ENCODE data around the gene POLE.

The POLE gene, protein sequence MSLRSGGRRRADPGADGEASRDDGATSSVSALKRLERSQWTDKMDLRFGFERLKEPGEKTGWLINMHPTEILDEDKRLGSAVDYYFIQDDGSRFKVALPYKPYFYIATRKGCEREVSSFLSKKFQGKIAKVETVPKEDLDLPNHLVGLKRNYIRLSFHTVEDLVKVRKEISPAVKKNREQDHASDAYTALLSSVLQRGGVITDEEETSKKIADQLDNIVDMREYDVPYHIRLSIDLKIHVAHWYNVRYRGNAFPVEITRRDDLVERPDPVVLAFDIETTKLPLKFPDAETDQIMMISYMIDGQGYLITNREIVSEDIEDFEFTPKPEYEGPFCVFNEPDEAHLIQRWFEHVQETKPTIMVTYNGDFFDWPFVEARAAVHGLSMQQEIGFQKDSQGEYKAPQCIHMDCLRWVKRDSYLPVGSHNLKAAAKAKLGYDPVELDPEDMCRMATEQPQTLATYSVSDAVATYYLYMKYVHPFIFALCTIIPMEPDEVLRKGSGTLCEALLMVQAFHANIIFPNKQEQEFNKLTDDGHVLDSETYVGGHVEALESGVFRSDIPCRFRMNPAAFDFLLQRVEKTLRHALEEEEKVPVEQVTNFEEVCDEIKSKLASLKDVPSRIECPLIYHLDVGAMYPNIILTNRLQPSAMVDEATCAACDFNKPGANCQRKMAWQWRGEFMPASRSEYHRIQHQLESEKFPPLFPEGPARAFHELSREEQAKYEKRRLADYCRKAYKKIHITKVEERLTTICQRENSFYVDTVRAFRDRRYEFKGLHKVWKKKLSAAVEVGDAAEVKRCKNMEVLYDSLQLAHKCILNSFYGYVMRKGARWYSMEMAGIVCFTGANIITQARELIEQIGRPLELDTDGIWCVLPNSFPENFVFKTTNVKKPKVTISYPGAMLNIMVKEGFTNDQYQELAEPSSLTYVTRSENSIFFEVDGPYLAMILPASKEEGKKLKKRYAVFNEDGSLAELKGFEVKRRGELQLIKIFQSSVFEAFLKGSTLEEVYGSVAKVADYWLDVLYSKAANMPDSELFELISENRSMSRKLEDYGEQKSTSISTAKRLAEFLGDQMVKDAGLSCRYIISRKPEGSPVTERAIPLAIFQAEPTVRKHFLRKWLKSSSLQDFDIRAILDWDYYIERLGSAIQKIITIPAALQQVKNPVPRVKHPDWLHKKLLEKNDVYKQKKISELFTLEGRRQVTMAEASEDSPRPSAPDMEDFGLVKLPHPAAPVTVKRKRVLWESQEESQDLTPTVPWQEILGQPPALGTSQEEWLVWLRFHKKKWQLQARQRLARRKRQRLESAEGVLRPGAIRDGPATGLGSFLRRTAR (N-terminal part only)

GRCh38 chr12:132687211-132688164 lies at the start of gene POLE, which contains the start of gene PXMP2:
POLE (minus strand) TSS chr12:132687342; CDS start chr12:132687315, 27 bp downstream.
PXMP2 (plus strand) TSS chr12:132687587; CDS start chr12:132687671, 84 bp downstream.
- peak; percentile 92 for DNase-seq (ENCODE audit: extremely low read depth in 1 of 2, low read depth in 1 of 2)

- no peak for DNase-seq (ENCODE audit: extremely low read depth in 1 of 2, low read depth in 1 of 2)
Observed at GRCh38 chr12:132736913-132737312, 49.8 kb upstream of the POLE start.

- DNase-seq (ENCODE audit: extremely low read depth in 1 of 2, low read depth in 1 of 2): no peak
Observed at GRCh38 chr12:132736378-132736777, 49.2 kb upstream of the POLE start.

GRCh38 chr12:132735496-132735895 lies 48.4 kb upstream of the POLE start:
- DNase-seq (ENCODE audit: extremely low read depth in 1 of 2, low read depth in 1 of 2): no peak

GRCh38 chr12:132734206-132734605 lies 47.1 kb upstream of the POLE start:
- no peak for DNase-seq (ENCODE audit: extremely low read depth in 1 of 2, low read depth in 1 of 2)

- no peak for DNase-seq (ENCODE audit: extremely low read depth in 1 of 2, low read depth in 1 of 2)
Observed at GRCh38 chr12:132731574-132731973, 44.4 kb upstream of the POLE start.

- no peak for DNase-seq (ENCODE audit: extremely low read depth in 1 of 2, low read depth in 1 of 2)
Observed at GRCh38 chr12:132730353-132730752, 43.2 kb upstream of the POLE start.

GRCh38 chr12:132729541-132730320 lies 42.6 kb upstream of the POLE start:
- DNase-seq (ENCODE audit: extremely low read depth in 1 of 2, low read depth in 1 of 2): no peak

DNA sequence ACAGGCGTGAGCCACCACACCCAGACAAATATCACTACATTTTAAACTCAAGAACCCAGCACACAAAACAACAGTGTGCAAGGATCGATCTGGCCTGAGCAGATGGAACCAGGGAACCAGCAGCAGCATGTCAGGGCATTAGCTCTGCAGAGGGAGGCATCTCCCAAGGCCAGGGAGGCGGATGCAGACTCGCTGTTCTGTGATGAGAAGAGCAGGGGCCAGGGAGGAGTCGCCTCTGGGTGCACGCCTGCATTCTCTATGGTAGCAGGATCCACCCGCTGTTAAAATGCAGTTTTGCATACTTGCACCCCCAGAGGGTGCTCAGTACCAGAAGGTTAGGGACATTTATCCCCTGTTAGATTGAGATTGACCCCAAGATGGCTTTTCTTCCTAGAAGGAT lies 41.4 kb upstream of the POLE start:
- DNase-seq (ENCODE audit: extremely low read depth in 1 of 2, low read depth in 1 of 2): no peak

DNA sequence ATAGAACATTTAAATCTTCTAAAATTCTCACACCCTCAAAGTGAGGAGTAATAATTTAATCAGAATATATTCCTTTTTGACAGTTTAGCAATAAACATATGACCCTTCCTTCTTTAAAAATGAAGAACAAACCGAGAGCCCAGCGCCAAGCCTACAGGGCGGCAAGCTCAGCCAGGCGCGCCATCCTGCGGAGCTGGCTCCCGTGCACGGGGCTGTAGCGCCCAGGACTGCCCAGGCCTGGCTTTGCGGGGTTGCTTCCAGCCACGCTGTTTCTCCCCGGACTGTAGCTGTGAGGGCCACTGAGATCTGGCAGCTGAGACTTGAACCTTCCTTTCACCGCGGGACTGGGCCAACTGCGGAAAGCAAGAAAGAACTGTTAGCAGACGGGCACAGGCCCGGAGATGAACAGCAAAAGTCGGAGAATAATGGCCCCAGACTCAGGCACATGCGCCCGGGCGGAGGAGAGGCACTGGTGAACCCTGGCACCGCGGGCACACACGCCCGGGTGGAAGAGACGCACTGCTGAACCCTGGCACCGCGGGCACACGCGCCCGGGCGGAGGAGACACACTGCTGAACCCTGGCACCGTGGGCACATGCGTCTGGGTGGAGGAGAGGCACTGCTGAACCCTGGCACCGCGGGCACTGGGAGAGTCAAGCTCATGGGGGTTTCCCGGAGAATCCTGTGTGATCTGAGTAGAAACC lies 40.1 kb upstream of the POLE start:
- DNase-seq (ENCODE audit: extremely low read depth in 1 of 2, low read depth in 1 of 2): no peak

- DNase-seq (ENCODE audit: extremely low read depth in 1 of 2, low read depth in 1 of 2): no peak
Observed at GRCh38 chr12:132726386-132726785, 39.2 kb upstream of the POLE start.

DNA sequence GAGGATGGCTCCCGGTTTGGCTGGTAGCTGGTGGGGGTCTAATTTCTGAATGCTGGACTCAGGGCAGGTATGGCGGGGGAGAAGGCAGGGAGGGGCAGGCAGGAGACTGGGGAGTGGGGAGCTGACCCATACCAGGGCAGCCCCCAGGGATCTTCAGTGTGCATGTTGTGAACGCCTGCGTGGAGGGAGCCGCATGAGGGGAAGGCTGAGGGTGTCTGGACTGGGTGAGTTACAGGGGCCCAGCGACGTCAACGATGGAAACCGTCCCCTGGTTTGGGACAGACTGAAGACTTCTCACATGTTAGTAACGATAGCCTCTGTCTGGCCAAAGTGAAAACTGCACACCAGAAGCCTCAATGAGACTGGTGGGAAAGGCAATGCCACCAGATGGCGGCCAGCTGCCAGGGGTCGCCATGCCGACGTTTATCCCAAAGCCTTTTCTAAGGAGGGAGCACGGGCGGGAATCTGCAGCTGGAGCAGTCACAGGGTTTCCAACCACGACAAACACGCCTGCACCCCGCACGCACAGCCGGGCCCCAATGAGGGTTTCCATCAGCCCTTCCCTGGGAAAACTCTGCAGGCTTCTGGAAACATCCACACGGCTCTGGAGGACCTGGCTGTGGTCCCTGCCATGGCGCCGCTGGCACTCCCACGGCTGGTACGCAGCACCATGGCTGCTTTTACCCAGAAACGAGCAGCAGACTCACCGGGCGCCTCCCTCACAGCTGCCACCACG lies 37.5 kb upstream of the POLE start:
- no peak for DNase-seq (ENCODE audit: extremely low read depth in 1 of 2, low read depth in 1 of 2)

DNA sequence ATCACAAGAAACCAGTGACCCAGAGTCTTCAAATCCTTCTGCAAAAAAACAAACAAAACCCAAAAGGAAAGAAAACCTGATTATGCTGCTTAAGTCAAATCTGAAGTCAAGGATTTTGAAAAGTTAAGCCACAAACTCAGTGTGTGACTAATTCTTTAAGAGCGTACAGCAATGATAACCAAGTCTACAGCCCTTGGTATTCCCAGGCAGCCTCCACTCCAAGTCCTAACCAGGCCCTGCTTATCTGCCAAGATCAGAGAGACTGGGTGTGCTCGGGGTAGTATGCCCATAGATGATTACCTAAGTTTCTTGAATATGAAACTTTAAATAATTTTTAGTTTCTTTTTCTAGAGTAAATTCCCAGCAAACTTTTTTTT lies 36.6 kb upstream of the POLE start:
- no peak for DNase-seq (ENCODE audit: extremely low read depth in 1 of 2, low read depth in 1 of 2)

DNA sequence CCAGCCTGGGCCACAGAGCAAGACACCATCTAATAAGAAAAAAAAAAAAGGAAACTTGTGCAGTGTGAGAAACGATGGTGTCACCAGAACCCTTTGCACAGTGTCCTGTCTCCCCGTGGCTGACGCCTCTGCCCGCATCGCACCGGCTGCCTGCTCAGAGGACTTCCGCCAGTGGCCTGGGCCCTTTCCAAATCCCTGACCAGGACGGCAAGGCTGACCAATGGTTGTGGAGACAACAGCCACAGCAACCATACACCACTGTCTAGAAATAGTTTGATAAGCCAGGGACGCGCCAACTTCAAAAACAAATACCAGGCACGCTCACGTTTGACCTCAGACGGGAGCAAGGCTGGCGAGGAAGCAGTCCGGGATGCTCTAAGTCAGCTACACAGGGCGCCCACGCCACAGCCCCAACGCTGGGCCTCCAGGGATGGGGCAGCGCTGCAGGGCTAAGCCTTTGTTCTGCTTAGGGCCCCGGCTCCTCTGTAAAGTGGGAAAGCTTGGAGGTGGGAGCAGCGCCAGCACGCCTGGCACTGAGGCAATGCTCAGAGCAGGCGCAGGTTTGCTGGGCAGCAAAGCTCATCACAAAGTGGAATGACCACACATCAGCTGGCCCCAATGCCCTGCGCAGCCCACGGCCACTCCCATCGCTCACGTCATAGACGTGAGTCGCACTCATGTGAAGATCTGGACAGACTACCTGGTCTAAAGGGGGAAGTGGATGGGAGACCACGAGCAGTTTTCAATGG lies 36.0 kb upstream of the POLE start:
- DNase-seq (ENCODE audit: extremely low read depth in 1 of 2, low read depth in 1 of 2): no peak

DNA sequence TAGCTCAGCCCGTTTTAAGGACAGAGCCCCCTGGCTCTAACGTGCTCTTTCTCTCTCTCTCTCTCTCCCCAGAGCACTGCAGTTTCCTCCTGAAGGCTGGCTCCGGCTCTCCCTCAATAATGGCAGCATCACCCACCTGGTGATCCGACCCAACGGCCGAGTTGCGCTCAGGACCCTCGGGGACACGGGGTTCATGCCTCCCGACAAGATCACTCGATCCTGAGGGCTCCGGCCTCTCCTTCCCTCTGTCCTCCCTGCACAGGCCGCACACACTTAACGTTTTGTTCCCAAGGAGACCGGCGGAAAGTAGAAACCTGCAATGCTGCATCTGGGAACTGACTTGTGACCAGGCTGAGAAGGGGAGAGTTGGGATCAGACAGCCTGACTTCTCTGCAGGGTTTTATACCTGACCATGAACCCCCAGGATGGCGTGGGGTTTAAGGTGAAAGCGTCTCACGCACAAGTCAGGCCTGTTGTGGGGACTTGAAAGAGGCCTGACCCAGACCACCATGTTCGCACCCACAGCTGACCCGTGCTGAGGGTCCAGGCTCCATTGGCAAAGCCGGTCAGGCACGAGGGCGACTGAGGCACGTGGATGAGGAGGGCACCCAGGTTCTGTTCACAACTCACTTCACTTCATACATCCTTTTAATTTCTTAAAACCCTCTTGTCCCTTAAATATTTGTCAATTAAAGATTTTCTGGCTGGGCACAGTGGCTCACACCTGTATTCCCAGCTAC lies 33.6 kb upstream of the POLE start:
- DNase-seq (ENCODE audit: extremely low read depth in 1 of 2, low read depth in 1 of 2): no peak

DNA sequence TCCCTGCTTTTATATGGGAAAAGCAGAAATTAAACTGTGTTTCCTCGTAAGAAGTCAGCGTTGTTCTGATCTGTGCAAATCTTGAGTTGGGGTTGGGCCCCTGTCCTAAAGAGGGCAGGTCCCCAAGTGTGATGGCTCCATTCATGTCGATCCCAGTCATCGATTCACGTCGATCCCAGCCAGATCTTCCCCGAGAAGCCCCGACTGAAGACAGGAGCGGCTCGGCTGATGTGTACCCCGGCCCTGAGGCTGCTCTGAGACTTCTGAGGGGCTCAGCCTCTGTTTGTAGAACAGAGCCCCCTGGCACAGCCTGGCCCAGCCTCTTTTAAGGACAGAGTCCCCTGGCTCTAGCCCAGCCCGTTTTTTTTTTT lies 32.8 kb upstream of the POLE start:
- no peak for DNase-seq (ENCODE audit: extremely low read depth in 1 of 2, low read depth in 1 of 2)
